ENCODE results near the gene STXBP1.

The STXBP1 gene

GRCh38 chr9:127569886-127570401, 42.1 kb upstream of the STXBP1 start:
- Histone ChIP-seq H3K9me3 (ENCODE audit: severe bottlenecking) (no peaks in the 10 kb centered on the region), H3K4me3 (ENCODE audit: low read depth, low read length) (peak overlapping the region; percentile 73), H3K27me3 (ENCODE audit: insufficient read depth, low read depth, severe bottlenecking) (no peaks in the 10 kb centered on the region), H3K36me3 (peaks cover 5% of the 10 kb centered on the region), H3K27ac (peak overlapping the region; percentile 98)
- no peak for DNase-seq
- no peak for TF ChIP-seq CTCF (IDR thresholded peaks at IDR 0.05; ENCODE audit: low read depth, low read length)

GRCh38 chr9:127570533-127571111, 41.5 kb upstream of the STXBP1 start:
- Histone ChIP-seq H3K36me3 (no peaks in the 10 kb centered on the region; the same call in 1 of the 2 replicates), H3K9me3 (ENCODE audit: severe bottlenecking) (no peaks in the 10 kb centered on the region), H3K4me3 (ENCODE audit: low read depth, low read length) (no peak overlapping the region), H3K27me3 (ENCODE audit: insufficient read depth, low read depth, severe bottlenecking) (no peaks in the 10 kb centered on the region), H3K27ac (no peak overlapping the region)
- no peak for TF ChIP-seq CTCF (IDR thresholded peaks at IDR 0.05; ENCODE audit: low read depth, low read length)
- no peak for DNase-seq

GRCh38 chr9:127571971-127572370, 40.1 kb upstream of the STXBP1 start:
- TF ChIP-seq CTCF (IDR thresholded peaks at IDR 0.05; ENCODE audit: low read depth, low read length): no peak
- no peak overlapping the region for H3K27ac ChIP-seq
- H3K4me3 ChIP-seq (ENCODE audit: low read depth, low read length): no peak overlapping the region
- no peaks in the 10 kb centered on the region for H3K9me3 ChIP-seq (ENCODE audit: severe bottlenecking)
- DNase-seq: no peak
- H3K27me3 ChIP-seq (ENCODE audit: insufficient read depth, low read depth, severe bottlenecking): no peaks in the 10 kb centered on the region
- H3K36me3 ChIP-seq: no peaks in the 10 kb centered on the region

GRCh38 chr9:127572961-127573721, 38.9 kb upstream of the STXBP1 start:
- H3K27ac ChIP-seq: no peak overlapping the region
- no peaks in the 10 kb centered on the region for H3K27me3 ChIP-seq (ENCODE audit: insufficient read depth, low read depth, severe bottlenecking)
- H3K36me3 ChIP-seq: no peaks in the 10 kb centered on the region
- DNase-seq: no peak
- no peak for TF ChIP-seq CTCF (IDR thresholded peaks at IDR 0.05; ENCODE audit: low read depth, low read length)
- H3K4me3 ChIP-seq (ENCODE audit: low read depth, low read length): no peak overlapping the region
- no peaks in the 10 kb centered on the region for H3K9me3 ChIP-seq (ENCODE audit: severe bottlenecking)

- Histone ChIP-seq H3K27me3 (ENCODE audit: insufficient read depth, low read depth, severe bottlenecking) (no peaks in the 10 kb centered on the region), H3K4me3 (ENCODE audit: low read depth, low read length) (no peak overlapping the region), H3K36me3 (no peaks in the 10 kb centered on the region), H3K9me3 (ENCODE audit: severe bottlenecking) (no peaks in the 10 kb centered on the region), H3K27ac (no peak overlapping the region)
- DNase-seq: no peak
- TF ChIP-seq CTCF (IDR thresholded peaks at IDR 0.05; ENCODE audit: low read depth, low read length): no peak
Measured at GRCh38 chr9:127574072-127574993, 37.7 kb upstream of the STXBP1 start.

Measured in WERI-Rb-1 (cell line).